HG03139 (cell line): ENCODE measurements around the gene MSANTD3.

ENCODE experiments used
- ATAC-seq: cut with Tn5 transposase; IDR thresholded peaks from one replicate; pipeline ENCODE4 v1.9.1; 2021; ENCODE audit not compliant: unreplicated experiment

The MSANTD3 gene

DNA sequence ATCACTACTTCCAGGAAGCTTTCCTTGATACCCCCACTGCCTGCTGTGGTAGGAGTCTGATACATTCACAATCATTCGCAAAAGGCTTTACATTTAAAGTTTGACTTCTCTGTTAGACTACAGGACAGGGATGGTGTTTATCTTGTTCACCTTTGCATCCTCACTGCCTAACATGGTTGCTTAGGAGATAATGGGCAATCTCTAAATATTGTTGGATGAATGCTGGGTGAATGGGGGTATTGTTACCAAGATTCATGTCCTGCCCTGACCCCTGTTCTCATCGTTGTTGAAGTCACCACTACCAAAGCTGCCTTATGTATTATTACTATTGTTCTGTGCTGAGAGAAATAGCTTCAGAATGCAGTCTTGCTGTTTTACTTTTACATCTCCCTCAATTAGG lies 38.3 kb downstream of the MSANTD3 start:
- ATAC-seq = no peak

DNA sequence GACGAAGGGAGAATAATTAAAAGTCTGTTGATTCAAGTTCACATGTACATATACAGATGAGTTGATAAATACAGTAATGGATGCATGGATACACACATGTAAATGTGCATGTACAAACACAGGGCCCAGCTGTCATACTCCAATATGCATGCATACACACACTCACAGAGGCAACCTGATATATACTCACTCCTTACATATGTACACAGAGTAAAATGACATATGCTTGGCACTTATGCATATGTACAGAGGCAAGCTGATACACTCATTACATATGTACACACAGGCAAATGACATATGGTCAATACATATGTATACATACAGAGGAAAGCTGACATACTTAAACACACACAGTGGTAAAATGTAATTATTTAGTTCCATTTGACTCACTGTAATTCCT lies 38.8 kb downstream of the MSANTD3 start:
- ATAC-seq = no peak

DNA sequence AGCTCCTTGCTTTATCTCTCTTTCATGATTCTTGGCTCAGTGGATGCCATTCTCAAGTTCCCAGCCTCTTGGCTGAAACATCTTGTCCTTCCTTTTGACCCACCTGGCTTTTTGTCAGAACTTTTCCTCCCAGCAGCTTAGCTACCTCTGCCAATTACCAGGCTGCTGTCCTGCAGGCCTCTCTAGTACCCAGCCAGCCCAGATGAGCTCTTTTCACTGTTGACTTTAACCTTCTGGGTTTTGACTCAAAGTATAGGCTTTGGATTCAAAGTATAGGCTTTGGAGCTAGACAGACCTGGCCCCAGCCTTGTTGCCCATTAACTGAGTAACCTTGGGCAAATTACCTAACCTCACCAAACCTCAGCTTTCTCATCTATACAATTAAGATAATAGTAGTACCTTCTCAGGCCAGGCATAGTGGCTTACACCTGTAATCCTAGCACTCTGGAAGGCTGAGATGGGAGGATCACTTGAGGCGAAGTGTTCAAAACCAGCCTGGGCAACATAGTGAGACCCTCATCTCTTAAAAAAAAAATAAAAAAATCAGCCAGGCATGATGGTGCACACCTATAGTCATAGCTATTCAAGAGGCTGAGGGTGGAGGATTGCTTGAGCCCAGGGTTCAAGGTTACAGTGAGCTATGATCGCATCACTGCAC lies 39.4 kb downstream of the MSANTD3 start:
- no peak for ATAC-seq

DNA sequence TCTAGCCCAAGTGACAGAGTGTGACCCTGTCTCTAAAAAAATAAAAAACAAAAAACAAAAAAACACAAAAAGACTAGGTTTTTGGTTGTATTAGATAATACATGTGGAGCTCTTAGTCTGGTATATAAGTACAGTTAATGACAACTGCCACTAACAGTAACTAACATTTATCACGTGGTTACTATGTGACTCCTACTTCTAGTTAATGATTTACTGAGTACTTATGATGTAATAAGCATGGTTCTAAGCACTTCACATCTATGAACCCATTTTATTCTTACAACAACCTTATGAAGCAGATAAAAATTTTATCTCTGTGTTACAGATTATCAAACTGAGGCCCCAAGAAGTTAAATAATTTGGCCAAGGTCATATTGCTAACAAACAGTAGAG lies 39.9 kb downstream of the MSANTD3 start:
- no peak for ATAC-seq

DNA sequence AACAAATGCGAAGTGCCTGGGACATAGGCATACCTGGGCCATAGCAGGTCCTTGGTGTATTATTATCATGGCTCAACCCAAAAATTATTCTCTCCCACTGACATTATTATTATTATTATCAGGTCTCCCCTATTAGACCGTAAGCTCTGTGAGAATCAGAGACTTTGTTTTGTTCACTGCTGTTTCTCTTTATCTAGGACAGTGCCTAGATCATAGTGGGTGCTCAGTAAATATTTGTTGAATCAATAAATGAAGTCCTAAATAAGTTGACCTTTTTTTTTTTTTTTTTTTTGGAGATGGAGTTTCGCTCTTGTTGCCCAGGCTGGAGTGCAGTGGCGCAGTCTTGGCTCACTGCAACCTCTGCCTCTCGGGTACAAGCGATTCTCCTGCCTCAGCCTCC lies 41.1 kb downstream of the MSANTD3 start:
- ATAC-seq = no peak

DNA sequence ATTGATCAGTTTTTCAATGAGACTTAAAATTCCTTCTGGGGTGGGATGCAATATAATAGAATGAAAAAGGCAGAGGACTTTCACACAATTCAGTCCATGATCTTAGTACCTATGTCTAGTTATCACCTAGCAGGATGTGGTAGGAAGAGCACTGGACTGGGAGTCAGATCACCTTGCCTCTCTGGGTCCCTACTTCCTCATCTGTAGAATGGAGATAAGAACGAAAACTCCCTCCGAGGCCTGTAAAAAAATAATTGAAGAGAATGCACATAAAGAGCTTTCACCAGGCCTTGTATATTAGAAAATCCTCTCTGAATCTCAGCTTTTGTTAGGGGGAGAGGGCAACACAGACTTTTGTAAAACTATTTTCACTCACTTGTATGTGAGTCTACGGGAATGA lies 45.3 kb downstream of the MSANTD3 start:
- ATAC-seq = no peak

DNA sequence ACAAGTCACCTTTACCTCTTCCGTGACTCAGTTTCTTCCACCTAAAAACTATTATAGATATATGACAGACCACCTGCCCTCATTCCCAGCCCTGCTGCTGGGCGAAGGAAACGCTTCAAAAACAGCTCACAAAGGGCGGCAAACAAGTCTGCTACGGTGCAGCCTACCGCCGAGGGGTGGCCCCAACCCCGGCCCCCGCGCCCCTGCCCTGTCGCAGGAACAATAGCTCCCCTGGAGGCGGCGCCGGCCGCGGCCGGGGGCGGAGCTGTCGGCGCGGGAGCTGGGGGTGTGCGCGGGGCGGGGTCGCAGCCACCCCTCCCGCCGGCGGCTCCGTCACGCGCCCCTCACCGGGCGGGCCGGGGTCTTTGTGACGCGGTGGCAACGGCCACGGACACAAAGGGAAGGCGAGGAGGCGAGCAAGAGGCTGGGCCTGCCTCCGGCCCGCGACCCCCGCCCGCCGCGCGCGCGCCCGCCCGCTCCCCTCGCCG lies 45.9 kb downstream of the MSANTD3 start, which contains the start of gene TMEFF1:
TSS of gene TMEFF1 (plus strand) at position 362 of the 488 bp plus-strand sequence. CDS start 396 bp downstream, outside the sequence.
- ATAC-seq = peak; percentile 41

DNA sequence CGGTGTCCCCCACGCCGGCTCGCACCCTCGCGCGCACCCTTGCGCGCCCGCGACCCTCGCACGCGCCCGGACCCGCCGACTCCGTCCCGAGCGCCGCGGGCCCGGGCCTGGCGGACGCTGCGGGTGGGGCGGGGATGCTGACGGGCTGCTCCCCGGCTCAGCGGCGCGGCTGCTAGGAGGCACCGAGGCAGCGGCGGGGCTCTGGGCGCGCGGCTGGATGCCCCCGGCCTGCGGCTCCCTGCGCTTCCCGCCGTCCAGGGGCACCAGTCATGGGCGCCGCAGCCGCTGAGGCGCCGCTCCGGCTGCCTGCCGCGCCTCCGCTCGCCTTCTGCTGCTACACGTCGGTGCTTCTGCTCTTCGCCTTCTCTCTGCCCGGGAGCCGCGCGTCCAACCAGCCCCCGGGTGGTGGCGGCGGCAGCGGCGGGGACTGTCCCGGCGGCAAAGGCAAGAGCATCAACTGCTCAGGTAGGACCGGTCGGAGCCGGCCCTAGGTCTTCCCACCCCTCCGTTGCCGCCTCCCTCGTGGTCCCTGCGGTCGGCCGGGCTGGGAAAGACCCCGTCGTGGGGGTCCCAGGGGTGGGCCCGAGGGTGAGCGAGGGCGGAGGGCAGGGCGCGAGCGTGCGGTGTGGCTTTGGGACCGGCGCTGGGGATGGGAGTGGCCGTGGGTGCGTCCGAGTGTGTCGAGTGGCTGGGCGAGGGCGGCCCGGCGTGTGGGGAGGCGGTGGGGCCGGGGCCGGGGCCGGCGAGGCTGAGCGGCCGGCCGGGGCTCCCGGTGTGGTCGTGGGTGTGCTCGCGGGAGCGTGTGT lies 46.5 kb downstream of the MSANTD3 start:
- ATAC-seq = peak; percentile 48

DNA sequence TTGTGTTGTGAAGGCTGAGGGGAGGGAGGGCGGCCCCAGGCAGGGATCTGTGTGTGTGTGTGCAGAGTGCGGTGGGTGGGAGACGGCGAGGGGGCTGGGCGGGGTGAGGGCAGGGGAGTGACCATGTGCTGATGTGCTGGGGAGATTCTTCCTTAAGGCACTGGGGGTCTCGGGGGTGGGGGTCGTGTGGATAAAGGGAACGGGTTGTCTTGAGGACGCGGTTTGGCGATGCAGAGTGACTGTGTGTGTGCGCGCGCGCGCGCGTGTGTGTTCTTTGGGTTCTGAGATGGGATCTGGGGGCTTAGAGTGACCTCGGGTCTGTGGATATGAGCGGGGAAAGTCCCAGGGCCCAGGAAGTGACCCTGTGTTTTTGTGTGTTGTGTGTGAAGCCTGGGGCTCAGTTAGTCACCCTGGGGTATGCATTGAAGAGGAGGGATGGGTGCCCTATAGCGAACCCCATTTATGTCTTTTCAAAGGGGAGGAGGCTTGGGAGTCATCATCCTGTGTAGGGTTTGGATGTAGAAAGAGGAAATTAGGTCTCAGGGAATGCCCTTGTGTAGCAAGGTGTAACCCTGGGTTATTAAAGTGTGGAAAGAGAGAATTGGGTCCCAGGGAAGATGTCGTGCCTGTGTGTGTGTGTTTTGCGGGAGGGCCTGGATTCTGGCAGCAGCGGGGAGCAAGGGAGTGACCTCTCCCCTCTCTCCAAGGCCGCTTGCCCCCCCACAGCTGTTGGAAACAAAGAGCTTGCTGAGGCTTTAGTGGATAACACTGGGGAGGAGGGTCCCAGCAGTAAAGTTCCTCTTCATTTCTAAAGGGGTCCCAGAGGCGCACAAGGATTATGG lies 47.4 kb downstream of the MSANTD3 start:
- ATAC-seq = no peak

DNA sequence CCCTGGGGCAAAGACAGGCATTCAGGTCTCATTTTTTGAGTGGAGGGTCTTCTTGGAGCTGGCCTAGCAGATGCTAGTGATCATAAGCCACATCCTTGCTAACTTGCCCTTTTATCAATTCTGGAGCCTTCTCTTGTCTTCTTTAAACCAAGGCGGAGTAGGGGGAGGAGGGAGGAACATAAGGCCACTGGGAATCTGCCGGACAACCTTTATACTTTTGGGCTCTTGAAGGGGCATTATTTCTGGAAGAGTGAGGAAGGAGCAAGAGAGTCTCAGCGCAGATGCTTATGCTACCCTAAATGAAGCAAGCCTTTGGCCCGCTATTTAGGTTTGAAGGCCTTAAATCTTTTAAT lies 48.0 kb downstream of the MSANTD3 start:
- ATAC-seq = no peak

DNA sequence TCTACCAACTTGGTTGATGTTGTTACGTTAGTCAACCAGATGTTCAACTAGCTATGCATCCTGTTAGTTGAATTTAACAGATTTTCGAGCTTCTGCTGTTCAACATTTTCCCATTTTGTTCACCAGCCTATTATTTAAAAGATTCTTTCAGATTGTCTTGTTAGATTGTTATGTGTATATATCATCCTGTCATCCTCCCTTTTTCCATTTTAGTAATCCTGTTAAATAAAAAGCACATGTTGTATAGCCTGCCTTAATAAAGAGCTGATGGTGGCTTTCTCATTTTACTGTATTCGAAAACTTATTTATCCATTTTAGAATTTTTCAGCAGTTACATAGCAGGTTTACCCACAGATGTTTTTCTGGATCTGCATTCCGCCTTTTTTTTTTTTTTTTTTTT lies 50.3 kb downstream of the MSANTD3 start:
- ATAC-seq = no peak

DNA sequence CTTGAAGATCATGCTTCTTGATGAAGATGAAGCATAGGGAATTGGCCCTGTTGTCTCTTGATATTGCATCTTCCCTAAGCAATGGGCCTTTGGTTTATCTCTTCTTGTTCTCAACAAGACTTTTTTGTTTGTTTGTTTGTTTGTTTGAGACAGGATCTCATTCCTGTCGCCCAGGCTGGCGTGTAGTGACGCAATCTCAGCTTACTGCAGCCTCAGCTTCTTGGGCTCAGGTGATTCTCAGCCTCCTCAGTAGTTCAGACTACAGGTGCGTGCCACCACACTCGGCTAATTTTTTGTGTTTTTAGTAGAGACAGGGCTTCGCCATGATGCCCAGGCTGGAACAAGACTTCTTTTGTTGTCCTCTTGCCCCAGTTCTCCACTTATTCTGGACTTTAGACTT lies 51.2 kb downstream of the MSANTD3 start:
- ATAC-seq = no peak

DNA sequence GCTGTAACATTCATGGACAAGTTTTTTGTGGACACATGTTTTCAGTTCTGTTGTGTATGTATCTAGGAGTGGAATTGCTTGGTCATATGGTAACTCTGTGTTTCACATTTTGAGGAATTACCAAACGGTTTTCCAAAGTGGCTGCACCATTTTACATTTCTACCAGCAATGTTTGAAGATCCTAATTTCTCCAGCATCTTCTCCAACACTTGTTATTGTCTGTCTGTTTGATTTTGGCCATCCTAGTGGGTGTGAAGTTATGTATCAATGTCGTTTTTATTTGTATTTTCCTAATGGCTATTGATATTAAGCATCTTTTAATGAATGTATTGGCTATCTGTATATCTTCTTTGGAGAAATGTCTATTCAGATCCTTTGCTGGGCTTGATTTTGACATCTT lies 52.9 kb downstream of the MSANTD3 start:
- no peak for ATAC-seq

DNA sequence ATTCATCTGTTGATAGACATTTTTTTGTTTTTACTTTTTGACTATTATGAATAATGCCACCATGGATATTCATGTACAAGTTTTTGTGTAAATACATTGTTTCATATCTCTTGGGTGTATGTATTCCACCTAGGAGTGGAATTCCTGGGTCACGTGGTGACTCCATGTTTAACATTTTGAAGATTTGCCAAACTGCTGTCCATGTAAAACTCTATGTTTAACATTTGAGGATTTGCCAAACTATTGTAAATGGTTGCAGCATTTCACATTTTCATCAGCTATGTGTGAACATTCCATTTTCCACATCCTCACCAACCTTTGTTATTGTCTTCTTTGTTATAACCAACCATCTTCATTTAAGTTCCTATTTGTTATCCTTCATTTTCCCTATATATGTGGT lies 58.3 kb downstream of the MSANTD3 start:
- no peak for ATAC-seq

DNA sequence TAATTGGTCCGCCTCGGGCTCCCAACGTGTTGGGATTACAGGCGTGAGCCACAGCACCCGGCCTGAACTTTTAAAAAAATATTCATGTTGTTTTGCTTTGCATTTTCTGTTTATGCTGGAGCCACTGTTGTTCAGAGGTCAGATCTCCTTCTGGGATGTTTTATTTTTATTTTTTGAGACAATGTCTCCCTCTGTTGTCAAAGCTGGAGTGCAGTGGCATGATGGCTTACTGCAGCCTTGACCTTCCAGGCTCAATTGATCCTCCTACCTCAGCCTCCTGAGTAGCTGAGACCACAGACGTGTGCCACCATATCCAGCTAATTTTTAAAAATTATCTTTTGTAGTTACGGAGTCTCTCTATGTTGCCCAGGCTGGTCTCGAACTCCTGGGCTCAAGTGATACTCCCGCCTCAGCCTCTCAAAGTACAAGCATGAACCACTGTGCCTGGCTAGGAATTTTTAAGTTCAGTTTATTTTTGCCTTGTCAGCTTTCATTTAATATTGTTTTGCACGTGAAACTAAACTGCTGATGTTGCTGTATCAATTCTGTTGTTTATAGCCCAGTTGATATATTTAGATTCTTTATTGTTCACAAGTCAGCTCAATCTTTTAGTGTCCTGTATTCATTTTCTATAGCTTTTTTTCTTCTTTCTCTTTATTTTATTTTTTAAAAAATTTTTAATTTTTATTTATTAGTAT lies 59.7 kb downstream of the MSANTD3 start:
- ATAC-seq = no peak

DNA sequence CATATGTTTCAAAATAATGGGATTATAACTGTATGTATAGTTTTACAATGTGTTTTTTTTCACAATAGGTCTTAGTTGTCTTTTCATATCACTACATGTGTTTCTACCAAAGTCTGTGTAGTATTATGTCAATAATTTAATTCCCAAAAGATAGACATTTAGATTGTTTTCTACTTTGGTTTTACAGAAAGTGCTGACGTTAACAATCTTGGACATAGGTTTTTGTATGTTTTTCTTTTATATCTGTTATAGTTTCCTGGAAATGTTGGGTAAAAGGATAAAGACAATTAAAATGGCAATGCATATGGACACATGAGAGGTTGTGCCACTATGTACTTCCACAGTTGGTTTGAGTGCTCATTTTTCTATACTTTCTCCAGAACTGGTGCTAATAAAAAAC lies 61.2 kb downstream of the MSANTD3 start:
- ATAC-seq = no peak

DNA sequence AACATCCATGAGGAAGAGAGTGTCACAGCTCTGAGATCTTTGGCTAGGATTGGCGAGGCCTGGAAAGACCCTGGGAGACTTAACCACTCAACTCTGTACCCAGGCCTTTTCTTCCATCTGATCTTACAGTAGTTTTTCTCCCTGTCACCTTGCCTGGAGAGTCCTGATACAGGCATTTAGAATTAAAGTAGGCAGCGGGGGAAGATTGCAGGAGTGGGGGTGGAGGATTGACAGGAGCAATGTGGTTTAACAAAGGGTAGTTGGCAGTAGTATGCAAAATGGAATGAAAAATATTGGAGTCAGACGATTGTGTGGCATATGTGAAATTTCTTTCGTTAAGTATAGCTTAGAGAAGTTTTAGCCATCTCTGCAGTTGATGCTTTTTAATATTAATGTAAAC lies 62.9 kb downstream of the MSANTD3 start:
- ATAC-seq = no peak

DNA sequence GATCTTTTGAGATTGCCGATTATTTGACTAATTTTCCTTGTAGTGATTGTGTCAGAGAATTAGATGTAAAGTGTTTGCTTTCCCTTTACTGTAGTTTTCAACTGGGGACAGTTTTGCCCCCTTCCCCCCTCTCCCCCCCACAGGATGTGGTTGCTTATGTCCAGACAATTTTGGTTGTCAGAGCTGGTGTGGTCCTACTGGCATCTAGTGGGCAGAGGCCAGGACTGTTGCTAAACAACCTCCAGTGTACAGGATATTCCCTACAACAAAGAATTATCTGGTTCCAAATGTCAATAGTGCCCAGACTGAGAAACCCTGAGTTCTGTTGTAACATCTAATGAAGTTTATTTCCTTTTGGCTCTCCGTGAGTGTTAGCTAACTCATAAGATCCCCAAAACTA lies 66.0 kb downstream of the MSANTD3 start:
- no peak for ATAC-seq

DNA sequence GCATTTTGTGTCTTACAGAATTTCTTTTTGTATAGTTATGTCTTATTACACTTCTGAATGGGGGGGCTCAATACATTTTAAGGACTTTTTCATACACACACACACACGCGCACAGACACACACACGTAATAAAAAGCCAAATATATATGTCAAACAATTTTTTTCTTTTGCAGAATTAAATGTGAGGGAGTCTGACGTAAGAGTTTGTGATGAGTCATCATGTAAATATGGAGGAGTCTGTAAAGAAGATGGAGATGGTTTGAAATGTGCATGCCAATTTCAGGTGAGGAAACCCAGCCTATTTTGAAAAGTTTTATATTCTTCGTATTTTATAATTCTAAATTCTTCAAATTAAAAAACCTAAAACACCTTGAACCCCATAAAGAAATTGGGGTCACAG lies 71.6 kb downstream of the MSANTD3 start:
- ATAC-seq = no peak

DNA sequence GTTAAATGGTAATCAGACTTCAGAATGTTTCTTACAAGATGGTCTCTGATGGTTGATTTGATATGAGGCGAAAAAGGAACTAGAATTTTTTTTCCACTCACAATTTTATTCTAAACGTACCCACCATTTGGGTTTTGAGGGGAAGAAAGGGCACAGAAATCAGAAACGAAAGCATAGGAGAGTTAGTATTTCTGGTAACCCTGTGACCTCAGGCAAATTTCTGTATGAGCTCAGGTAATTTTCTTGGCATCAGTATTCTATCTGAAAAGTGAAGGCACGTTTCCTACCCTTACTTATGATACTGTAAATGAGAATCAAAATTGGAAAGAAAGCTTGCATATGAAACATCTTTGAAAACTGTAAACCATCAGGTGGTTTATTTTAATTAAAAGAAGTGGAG lies 72.5 kb downstream of the MSANTD3 start:
- no peak for ATAC-seq

DNA sequence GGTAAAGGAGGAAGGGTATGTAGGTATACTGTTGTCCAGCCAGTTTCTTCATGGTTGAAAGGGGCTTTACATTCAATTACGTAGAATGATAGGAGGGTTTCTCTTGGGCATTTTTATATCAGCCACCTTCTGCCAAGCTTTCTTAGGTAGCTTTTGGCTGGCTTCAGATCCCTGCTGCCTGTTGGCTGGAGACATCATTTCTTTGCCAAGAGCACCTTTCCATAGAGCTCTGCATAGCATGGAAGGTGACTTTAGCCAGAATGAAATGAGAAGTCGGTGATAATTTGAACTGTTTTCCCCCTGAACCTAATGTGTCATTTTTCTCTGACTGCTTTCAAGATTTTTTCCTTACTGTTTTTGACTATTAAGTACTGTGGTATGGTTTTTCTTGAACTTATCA lies 72.9 kb downstream of the MSANTD3 start:
- ATAC-seq = no peak
